Activated CD8-positive, alpha-beta memory T cell treated with anti-CD3 and anti-CD28 coated beads, Interleukin-2, amount 50 U/mL, for 4 hours (primary cell): ENCODE measurements around the gene DAB2IP.

Source experiments
- DNase-seq: peaks from one replicate; pipeline ENCODE4 v3.0.0-alpha.2; 2020

Gene DAB2IP

GRCh38 chr9:121667214-121667613, 15.8 kb downstream of the DAB2IP start:
- DNase-seq, result no peak

DNA sequence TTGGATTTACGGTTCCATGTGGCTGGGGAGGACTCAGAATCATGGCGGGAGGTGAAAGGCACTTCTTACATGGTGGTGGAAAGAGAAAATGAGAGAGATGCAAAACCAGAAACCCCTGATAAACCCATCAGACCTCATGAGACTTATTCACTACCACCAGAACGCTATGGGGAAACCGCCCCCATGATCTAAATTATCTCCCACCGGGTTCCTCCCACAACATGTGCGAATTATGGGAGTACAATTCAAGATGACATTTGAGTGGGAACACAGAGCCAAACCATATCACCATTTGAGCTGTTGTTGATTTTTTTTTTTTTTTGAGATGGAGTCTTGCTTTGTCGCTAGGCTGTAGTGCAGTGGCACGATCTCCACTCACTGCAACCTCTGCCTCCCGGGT, 16.5 kb downstream of the DAB2IP start:
- no peak for DNase-seq

DNA sequence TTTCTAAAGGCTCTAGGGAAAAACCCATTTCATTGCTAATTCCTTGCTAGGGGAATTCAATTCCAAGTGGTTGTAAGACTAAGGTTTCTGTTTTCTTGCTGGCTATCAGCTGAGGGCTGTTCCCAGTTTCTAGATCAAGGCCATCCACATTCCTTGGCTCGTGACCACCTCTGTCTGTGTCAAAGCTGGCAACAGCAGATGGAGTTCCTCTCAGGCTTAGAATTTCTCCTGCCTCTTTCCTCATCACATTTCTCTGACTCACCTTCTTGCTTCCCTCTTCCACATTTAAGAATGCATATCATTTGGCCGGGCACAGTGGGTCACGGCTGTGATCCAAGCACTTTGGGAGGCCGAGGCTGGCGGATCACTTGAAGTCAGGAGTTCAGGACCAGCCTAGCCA, 19.0 kb downstream of the DAB2IP start:
- no peak for DNase-seq

GRCh38 chr9:121671612-121672155, 20.2 kb downstream of the DAB2IP start:
- no peak for DNase-seq

DNA sequence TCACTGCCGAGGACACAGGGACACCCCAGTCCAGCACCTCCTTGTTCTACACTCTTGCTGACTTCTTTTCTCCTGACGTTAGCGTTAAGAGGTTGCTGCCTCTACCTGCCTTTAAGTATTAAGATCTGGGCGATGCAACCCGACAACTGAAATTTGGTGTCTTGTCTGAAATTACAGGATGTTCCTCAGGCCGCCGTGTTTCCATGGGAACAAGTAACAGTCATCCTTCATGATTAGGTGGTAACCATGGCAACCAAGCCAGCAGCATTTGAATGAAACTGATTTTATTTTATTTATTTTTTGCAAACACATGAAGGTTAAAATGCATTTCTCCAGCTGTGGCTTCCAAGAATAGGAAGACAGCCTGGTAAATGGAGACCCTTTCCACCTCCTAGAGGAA, 20.8 kb downstream of the DAB2IP start:
- DNase-seq, result no peak

GRCh38 chr9:121672986-121673385, 21.6 kb downstream of the DAB2IP start:
- DNase-seq, result no peak

DNA sequence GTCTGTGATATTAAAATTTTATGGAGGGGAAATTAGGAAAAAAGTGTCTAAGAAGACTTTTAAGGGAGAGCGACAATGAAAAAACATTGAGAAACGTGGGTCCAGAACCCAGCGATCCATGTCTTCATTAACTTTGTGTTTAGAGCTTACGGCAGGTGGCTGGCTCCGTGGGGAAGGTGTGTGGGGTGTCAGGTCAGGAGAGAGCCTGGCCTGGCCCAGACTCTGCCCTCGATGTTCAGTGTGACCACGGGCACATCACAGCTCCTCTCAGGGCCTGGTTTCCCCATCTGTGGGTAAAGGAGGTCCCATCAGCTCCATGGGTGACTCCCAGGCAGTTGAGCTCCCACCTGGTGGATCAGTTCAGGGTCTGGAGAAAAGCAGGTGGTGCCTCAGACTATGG, 22.1 kb downstream of the DAB2IP start:
- no peak for DNase-seq

DNA sequence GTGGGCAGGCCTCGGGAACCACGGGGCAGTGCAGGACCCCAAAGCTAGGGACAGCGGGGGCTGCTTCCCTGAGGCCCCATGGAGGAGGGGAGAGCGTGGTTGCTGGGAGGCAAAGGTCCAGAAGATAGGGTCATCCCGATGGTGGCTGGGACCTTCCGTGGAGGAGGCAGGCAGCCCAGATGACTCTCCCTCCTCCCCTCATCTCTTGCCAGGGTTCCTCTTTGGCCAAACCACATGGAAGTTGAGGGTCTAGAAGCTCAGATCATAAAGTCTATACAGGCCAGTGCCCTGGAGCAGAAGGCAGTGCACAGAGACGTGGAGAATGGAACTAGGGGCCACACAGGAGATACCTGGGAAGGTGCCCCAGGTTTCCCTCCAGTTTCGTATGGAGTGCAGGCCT, 22.6 kb downstream of the DAB2IP start:
- no peak for DNase-seq

GRCh38 chr9:121674952-121675351, 23.5 kb downstream of the DAB2IP start:
- DNase-seq, result no peak

DNA sequence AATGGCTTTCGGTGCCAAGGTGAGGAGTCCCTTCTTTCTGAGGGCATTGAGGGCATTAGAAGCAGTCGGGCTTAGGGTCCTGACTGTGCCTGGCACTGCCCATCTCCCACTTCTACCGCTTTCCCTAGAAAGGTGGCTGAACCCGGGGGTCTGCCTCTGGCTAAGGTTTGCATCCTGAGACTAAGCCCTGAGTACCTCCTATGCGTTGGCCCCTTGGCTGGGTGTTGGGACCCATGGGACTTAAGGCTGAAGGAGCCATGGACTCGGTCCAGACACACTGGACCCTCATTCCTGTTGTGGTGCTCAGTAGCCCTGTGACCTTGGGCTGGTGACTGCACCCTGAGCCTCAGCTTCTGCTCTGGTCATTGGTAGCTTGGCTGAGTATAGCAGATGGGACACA, 23.9 kb downstream of the DAB2IP start:
- DNase-seq, result no peak

GRCh38 chr9:121675969-121676822, 24.8 kb downstream of the DAB2IP start:
- no peak for DNase-seq

- DNase-seq, result no peak
Observed at GRCh38 chr9:121676926-121677325, 25.5 kb downstream of the DAB2IP start.

- DNase-seq, result no peak
Observed at GRCh38 chr9:121678501-121679022, 27.1 kb downstream of the DAB2IP start.

DNA sequence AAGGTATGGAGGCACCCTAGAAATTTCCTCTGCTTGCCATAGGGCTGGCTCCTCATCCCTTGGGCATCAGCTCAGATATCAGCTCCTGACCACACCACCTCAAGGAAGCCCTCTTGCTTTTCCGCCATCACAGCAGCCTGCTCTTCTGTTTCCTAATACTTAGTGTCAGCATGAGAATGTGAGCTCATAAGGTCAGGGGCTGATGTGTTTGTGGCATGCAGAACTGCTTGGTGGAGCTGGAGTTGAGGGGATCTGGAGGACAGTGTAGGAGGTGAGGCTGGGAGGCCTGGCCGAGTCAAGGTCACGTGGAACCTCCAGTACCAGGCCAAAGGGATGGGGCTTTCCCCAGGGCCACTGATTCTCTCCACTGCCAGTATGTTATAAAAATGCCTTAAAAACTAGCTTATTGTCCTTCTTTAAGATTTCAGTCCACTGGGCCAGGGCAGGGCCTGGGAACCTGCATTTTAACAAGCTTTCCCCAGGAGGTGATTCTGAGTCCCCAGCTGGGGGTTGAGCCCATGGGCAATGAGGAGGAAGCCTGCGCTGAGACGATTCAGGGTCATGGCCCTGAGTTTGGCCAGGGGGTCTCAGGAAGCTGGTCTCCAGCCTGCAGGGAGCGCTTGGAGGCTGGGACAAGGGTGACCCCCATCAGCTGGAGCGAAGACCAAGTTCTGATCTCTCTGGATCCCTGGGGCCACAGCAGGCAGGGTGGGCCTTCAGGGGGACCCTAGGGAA, 28.6 kb downstream of the DAB2IP start:
- DNase-seq, result no peak

DNA sequence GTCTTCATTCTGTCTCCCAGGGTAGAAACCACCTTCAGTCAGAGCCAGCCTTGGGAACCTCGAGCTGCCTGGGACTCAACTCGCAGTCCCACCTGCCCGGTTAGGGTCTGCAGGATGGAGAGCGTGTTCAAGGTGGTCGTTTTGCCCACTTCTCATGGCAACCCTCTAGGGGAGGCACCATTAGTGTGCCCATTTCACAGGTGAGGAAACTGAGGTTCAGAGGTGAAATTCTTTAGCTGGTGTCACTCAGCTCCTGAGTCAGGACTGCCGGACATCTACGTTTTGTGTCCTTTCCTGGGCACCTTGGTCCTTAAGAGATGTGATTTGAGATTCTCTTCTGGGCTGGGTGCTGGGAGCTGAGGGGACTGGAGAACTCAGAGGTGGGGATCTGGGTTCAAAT, 30.0 kb downstream of the DAB2IP start:
- DNase-seq, result no peak

DNA sequence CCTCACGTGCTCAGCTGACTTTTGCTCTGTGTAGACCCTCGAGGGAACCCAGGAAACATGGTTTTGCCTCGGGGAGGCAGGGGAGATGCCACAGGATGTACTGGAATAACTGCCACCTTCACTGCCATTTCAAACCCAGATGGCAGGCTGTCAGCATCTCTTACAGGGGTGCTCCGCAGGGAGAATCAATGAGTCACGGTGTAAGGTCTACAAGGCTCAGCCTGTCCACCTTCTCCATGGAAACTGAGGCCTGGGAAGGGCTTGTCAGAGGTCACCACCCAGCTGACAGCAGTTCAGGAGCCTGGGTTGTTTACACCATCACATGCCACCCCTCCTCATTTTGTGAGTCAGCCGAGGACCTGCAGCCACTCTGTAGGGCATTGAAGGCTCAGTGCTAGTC, 30.8 kb downstream of the DAB2IP start:
- no peak for DNase-seq

- DNase-seq, result no peak
Observed at GRCh38 chr9:121682926-121683515, 31.6 kb downstream of the DAB2IP start.

DNA sequence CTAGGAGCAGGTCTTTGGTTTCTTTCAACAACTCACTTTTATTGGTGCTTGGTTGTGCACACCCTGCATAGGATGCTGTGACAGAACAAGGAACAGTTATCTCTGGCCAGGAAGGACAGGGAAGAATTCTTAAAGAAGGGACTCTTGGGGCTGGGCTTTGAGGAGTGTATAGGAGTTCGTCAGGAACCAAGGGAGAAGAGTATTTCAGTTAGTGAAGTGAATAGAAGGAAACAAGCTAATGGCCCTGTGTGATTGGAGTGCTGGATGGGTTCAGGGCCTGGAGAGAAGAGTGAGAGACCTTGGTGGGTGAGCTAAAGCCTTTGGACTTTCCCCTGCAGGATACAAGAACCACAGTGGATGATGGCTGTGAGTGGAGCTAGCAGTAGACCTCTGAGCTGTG, 32.2 kb downstream of the DAB2IP start:
- DNase-seq, result no peak

GRCh38 chr9:121684381-121685145, 33.1 kb downstream of the DAB2IP start:
- DNase-seq, result no peak

DNA sequence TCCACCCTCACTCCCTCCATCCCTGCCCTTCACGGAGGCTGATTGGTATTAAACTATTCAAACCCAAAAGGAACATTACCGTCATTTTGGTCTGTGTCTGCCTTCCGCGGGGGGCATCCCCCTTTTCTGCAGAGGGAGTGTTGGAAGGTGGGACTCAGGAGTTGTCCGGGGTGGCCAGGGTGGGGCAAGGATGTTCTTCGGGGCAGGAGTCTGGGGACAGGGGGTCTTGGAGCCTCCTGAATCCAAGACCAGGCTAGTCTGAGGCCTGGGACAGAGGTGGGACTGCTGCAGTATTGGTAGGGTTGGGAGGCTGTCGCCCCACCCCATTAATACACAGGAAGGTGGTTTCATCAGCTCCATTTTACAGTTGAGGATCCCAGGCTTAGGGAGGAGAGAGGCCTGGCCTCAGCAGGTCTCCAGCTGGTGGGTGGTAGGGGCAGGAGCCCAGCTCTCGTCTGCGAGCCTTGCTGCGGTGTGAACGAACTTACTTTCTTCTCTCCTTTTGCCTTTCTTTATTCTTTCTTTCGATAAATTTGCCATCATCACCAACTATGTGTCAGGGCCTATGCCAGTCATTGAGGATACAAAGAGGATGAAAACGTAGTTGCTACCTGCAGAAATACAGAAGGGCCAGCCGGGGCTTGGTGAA, 33.8 kb downstream of the DAB2IP start:
- no peak for DNase-seq

DNA sequence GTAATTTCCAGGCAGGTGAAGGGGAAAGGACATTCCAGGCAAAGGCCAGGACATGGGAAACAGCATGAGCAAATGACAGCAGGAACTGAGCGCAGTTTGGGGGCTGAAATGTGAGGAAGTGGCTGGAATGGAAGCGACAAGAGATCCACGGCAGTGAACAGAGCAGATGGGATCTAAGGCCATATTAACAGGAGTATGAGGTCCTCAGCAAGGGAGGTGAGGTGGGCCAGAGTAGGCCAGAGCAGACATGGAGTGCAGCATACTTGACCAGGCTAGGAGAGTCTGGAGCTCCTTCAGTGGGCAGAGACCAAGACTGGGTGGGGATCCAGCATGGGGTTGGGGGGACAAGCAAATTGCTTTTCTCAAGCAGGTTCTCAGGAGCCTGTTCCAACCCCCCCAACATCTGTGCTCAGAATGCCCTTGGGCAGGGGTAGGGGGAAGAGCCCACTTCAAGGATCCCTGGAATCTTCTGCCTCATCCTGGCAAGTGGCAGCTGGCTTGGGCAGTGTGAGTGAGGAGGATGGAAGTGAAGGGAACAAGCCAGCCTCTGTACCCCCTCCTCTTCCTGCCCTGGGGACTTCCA, 34.5 kb downstream of the DAB2IP start:
- no peak for DNase-seq
